CD4-positive, alpha-beta T cell treated with Interleukin-2 at 100 ng/mL for 4 hours (primary cell): ENCODE measurements around the gene ACSM3.

ENCODE experiments used
- DNase-seq: peaks from one replicate; pipeline ENCODE4 v3.0.0-alpha.2; 2020; ENCODE audit warnings: low spot score

The ACSM3 gene

GRCh38 chr16:20806168-20807050 lies 42.6 kb downstream of the ACSM3 start, which contains the start of the genes ERI2 and REXO5:
TSS of gene ERI2 (minus strand) at chr16:20806472. CDS start at chr16:20806430, 42 bp downstream.
TSS of gene REXO5 (plus strand) at chr16:20806527. CDS start at chr16:20806954, 427 bp downstream.
- peak; percentile 75 for DNase-seq

DNA sequence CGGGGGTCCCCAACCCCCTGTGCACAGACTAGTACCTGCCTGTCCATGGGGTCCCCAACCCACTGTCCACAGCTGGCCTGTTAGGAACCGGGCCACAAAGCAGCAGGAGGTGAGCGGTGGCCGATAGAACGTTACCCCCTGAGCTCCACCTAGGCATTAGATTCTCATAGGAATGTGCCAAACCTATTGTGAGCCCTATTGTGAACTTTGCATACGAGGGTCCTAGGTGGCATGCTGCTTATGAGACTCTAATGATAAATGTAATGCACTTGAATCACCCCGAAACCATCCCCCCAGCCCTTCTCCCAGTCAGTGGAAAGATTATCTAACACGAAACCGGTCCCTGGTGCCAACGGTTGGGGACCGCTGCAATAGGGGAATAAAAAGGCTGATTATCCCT lies 44.0 kb downstream of the ACSM3 start:
- no peak for DNase-seq

- no peak for DNase-seq
Measured at GRCh38 chr16:20811889-20812439, 48.1 kb downstream of the ACSM3 start.

DNA sequence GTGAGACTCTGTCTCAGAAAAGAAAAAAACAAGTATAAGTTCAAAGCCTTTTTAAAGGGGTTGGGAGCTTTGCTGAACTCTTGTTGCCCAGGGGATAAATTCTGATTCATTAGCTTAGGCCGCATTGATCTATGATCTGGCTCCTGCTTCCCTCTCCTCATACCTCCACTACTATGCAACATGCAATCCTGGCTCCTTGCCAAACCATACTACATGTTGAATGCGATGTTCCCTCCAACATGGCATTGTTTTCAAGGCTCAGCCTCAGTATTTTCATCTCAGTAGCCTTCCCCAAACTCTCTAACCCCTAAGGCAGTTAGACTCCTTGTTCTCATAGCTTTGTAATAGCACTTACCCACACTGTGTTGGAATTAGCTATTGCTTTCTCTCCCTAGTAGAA lies 48.7 kb downstream of the ACSM3 start:
- DNase-seq: no peak

- no peak for DNase-seq
Measured at GRCh38 chr16:20814784-20815183, 51.0 kb downstream of the ACSM3 start.

DNA sequence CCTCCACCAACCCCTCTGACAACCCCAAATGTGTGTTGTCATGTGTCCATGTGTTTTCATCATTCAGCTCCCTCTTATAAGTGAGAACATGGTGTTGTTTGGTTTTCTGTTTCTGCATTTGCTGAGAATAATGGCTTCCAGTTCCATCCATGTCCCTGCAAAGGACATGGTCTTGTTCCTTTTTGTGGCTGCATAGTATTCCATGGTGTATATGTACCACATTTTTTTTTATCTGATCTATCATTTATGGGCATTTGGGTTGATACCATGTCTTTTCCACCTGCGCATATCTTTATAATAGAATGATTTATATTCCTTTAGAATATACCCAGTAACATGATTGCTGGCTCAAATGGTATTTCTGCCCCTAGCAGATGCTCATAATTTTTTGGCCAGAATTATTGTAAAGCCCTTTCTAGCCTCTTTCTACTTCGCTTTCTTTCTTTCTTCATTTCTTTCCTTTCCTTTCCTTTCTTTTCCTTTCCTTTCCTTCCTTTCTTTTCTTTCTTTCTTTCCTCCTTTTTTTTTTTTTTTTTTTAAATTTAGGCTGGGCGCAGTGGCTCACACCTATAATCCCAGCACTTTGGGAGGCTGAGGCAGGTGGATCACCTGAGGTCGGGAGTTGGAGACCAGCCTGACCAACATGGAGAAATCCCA lies 55.2 kb downstream of the ACSM3 start:
- DNase-seq: no peak

DNA sequence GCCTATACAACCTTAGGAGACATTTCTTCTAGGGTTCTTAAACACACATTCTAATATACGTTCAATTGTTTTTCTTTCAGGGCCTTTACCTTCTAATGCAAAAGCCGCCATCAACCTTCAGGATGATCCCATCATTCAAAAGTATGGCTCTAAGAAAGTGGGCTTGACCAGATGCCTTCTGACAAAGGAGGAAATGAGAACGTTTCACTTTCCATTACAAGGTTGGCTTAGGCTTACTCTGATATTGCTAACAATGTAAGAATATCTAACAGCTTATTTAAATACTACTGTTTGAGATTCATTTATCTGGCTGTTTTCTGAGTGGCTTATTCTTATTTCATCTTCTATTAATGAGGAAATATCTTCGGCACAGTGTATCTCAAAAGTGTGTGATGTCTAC lies 57.9 kb downstream of the ACSM3 start:
- no peak for DNase-seq

- DNase-seq: no peak
Measured at GRCh38 chr16:20822521-20823325, 58.9 kb downstream of the ACSM3 start.

GRCh38 chr16:20826039-20826566 lies 62.3 kb downstream of the ACSM3 start:
- no peak for DNase-seq

- DNase-seq: no peak
Measured at GRCh38 chr16:20829536-20829935, 65.7 kb downstream of the ACSM3 start.

- no peak for DNase-seq
Measured at GRCh38 chr16:20830372-20830771, 66.6 kb downstream of the ACSM3 start.

- no peak for DNase-seq
Measured at GRCh38 chr16:20833086-20833485, 69.3 kb downstream of the ACSM3 start.

- no peak for DNase-seq
Measured at GRCh38 chr16:20838240-20838639, 74.4 kb downstream of the ACSM3 start.

- DNase-seq: no peak
Measured at GRCh38 chr16:20839504-20839903, 75.7 kb downstream of the ACSM3 start.

- DNase-seq: no peak
Measured at GRCh38 chr16:20844054-20844453, 80.2 kb downstream of the ACSM3 start.

GRCh38 chr16:20844588-20844987 lies 80.8 kb downstream of the ACSM3 start:
- DNase-seq: peak; percentile 14

GRCh38 chr16:20846030-20846429 lies 82.2 kb downstream of the ACSM3 start:
- no peak for DNase-seq

DNA sequence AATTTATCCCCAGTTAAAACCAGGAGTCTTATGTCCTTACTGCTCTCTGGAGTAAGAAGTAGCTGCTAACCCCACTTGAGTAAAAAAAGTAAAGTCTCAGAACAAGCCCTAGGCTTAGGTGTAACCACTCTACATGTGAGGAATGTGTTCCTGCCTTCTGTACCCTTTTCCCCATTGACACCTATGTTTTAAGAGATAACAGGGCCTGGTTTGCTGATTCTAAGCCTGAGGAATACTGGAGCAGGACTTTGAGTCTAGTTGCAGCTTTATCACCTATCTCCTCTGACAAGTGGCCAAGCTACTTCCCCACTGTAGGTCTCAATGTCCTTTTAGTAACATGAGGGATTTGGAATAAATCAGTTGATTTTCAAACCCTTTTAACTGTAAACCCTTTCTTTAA lies 82.7 kb downstream of the ACSM3 start:
- no peak for DNase-seq
